Hepatocyte (in vitro differentiated cells): ENCODE results near the gene ATP9B.

Experiments
- EZH2 ChIP-seq: fragments of 200-600 bp; sonication (generic); IDR thresholded peaks from 2 replicates; pipeline ENCODE4 v1.6.1; 2016; ENCODE audit warnings: antibody characterized with exemption, mild to moderate bottlenecking, borderline replicate concordance
- TF ChIP-seq, protein P1 (sequence below): fragments of 200-600 bp; sonication (generic); IDR thresholded peaks from 2 replicates; pipeline ENCODE4 v1.5.1; 2016; ENCODE audit warnings: antibody characterized with exemption, mild to moderate bottlenecking; ENCODE audit not compliant: poor library complexity

DNA sequence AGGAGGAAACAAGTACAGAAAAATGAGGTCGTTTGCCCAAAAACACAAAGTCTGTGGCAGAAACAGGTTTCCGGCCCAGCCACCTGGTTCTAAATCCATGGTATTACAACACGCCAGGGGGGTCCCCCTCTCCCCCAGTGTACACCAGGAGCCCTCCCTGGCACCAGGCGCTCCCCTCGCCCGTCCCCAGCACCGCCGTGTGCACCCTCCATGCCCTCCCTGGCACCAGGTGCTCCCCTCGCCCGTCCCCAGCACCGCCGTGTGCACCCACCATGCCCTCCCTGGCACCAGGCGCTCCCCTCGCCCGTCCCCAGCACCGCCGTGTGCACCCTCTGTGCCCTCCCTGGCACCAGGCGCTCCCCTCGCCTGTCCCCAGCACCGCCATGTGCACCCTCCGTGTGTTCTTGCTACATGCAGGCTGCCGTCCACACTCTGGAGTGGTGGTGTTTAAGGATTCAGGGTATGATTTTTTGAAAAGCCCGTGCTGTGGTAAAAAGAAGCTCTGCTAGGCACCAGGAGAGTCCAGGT lies 266.7 kb downstream of the ATP9B start:
- TF ChIP-seq, protein P1, sequence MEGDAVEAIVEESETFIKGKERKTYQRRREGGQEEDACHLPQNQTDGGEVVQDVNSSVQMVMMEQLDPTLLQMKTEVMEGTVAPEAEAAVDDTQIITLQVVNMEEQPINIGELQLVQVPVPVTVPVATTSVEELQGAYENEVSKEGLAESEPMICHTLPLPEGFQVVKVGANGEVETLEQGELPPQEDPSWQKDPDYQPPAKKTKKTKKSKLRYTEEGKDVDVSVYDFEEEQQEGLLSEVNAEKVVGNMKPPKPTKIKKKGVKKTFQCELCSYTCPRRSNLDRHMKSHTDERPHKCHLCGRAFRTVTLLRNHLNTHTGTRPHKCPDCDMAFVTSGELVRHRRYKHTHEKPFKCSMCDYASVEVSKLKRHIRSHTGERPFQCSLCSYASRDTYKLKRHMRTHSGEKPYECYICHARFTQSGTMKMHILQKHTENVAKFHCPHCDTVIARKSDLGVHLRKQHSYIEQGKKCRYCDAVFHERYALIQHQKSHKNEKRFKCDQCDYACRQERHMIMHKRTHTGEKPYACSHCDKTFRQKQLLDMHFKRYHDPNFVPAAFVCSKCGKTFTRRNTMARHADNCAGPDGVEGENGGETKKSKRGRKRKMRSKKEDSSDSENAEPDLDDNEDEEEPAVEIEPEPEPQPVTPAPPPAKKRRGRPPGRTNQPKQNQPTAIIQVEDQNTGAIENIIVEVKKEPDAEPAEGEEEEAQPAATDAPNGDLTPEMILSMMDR: no peak
- no peak for TF ChIP-seq EZH2
